Activated CD8-positive, alpha-beta memory T cell treated with anti-CD3 and anti-CD28 coated beads, Interleukin-2, amount 50 U/mL, for 4 hours (primary cell): ENCODE data around the gene RBM41.

Experiments used
- DNase-seq: peaks from one replicate; pipeline ENCODE4 v3.0.0-alpha.2; 2020

RBM41 gene

GRCh38 chrX:107025545-107025944 is 93.1 kb downstream of the RBM41 start:
- no peak for DNase-seq

- DNase-seq = no peak
Measured at GRCh38 chrX:107014936-107015335, 103.7 kb downstream of the RBM41 start.
